ENCODE data around the gene TSACC. TPM values are rescaled to one million over a fixed set of nuclear protein-coding genes. Genes with fewer than 3 reads are reported as not detected.
A peak's percentile ranks its signal among the peaks of the same experiment; 100 is the strongest.

The TSACC gene
- total RNA-seq, 1 donor: not detected

GRCh38 chr1:156391366-156391677 lies 53.0 kb downstream of the TSACC start:
- no peak for DNase-seq (ENCODE audit: low read depth in 2 of 3, low spot score in 2 of 3)

GRCh38 chr1:156391701-156392100 lies 53.4 kb downstream of the TSACC start:
- no peak for DNase-seq (ENCODE audit: low read depth in 2 of 3, low spot score in 2 of 3)

- no peak for DNase-seq (ENCODE audit: low read depth in 2 of 3, low spot score in 2 of 3)
Measured at GRCh38 chr1:156392452-156392853, 54.1 kb downstream of the TSACC start.

GRCh38 chr1:156393095-156393494 lies 54.8 kb downstream of the TSACC start:
- DNase-seq (ENCODE audit: low read depth in 2 of 3, low spot score in 2 of 3): no peak

GRCh38 chr1:156394082-156394481 lies 55.8 kb downstream of the TSACC start:
- no peak for DNase-seq (ENCODE audit: low read depth in 2 of 3, low spot score in 2 of 3)

GRCh38 chr1:156394835-156395461 lies 56.6 kb downstream of the TSACC start:
- DNase-seq (ENCODE audit: low read depth in 2 of 3, low spot score in 2 of 3): peak in 1 of 3 donors; percentile 55

Other genes starting within 250 kb of the TSACC start
- 280 TPM for gene LMNA, start 223.8 kb upstream of the TSACC start, total RNA-seq
- 15.1 TPM for gene SEMA4A, start 184.9 kb upstream of the TSACC start, total RNA-seq
- gene SLC25A44, start 144.4 kb upstream of the TSACC start, total RNA-seq: 13.2 TPM
- gene PMF1, start 125.5 kb upstream of the TSACC start, total RNA-seq: 103 TPM
- 1.9 TPM for gene BGLAP, start 96.3 kb upstream of the TSACC start, total RNA-seq
- 2.2 TPM for gene PAQR6, start 90.5 kb upstream of the TSACC start, total RNA-seq
- gene SMG5, start 55.7 kb upstream of the TSACC start, total RNA-seq: 52.5 TPM
- gene TMEM79, start 54.2 kb upstream of the TSACC start, total RNA-seq: 4.8 TPM
- gene GLMP, start 42.8 kb upstream of the TSACC start, total RNA-seq: 50.1 TPM
- not detected for gene VHLL, start 39.2 kb upstream of the TSACC start, total RNA-seq
- gene CCT3, start 234 bp upstream of the TSACC start, total RNA-seq: 353 TPM
- not detected for gene RHBG, start 30.7 kb downstream of the TSACC start, total RNA-seq
- 54.7 TPM for gene MEF2D, start 162.2 kb downstream of the TSACC start, total RNA-seq
- 1.9 TPM for gene IQGAP3, start 234.0 kb downstream of the TSACC start, total RNA-seq
- gene TTC24, start 241.2 kb downstream of the TSACC start, total RNA-seq: 15.3 TPM

Data from hematopoietic multipotent progenitor cell (in vitro differentiated cells).